A549 (cell line): ENCODE measurements around the gene VPS13D. TPM values are rescaled to one million over a fixed set of nuclear protein-coding genes. Genes with fewer than 3 reads are reported as not detected.
A peak's percentile ranks its signal among the peaks of the same experiment; 100 is the strongest.

Experiments
- ATAC-seq, 2 experiments: fragments of 200-7000 bp in 1 of 2; fragments of >200 bp in 1 of 2; cut with Nextera tagmentation in 1 of 2; cut with Tn5 transposase in 1 of 2; 3 replicates each; pipeline versions ENCODE4 v1.8.0 to v1.9.1; 2018 to 2020; ENCODE audit warnings: mild to moderate bottlenecking in 1 of 2, moderate library complexity in 1 of 2
- CTCF ChIA-PET: fragments of 300-600 bp; sonication (Branson Sonifier 250); formaldehyde crosslinking; extraction: SDS; loops from one replicate; lab custom pipeline; 2021; ENCODE audit warnings: antibody characterized with exemption, inconsistent platforms; lab: Yijun Ruan, JAX
- POLR2A ChIA-PET: fragments of 350-600 bp; formaldehyde crosslinking; extraction: SDS; loops from one replicate; lab custom pipeline; 2021; ENCODE audit warnings: antibody characterized with exemption, inconsistent platforms; lab: Yijun Ruan, JAX
- DNase-seq, 2 experiments: peaks; one replicate each; pipeline versions ENCODE4 v3.0.0 to v3.0.0-alpha.2; 2011 to 2016; ENCODE audit warnings: low read depth in 1 of 2, low spot score in 1 of 2
- FAIRE-seq: peaks from 2 replicates; lab custom pipeline; 2011; peaks lifted over from hg19 to GRCh38; lab: Jason Lieb, UNC
- H3K27ac ChIP-seq, 2 experiments: fragments of >200 bp; sonication (Bioruptor Twin); formaldehyde crosslinking; 3 replicates each; pipeline ENCODE4 v1.5.1; 2016 to 2017
- H3K4me1 ChIP-seq: fragments of >200 bp; sonication (Bioruptor Twin); formaldehyde crosslinking; 3 replicates; pipeline ENCODE4 v1.6.1; 2016
- H3K4me2 ChIP-seq: fragments of >200 bp; sonication (Bioruptor Twin); formaldehyde crosslinking; 3 replicates; pipeline ENCODE4 v1.6.1; 2016
- H3K4me3 ChIP-seq: fragments of >200 bp; sonication (Bioruptor Twin); formaldehyde crosslinking; 3 replicates; pipeline ENCODE4 v1.5.1; 2016
- H3K9me3 ChIP-seq: fragments of >200 bp; sonication (Bioruptor Twin); formaldehyde crosslinking; 3 replicates; pipeline ENCODE4 v1.6.1; 2016
- BHLHE40 ChIP-seq: IDR thresholded peaks from 2 replicates; pipeline ENCODE4 v1.6.1; 2012; ENCODE audit warnings: low read depth, low read length, inconsistent platforms
- EHF ChIP-seq: fragments of 250-450 bp; sonication (Bioruptor Pico); IDR thresholded peaks from 2 replicates; pipeline ENCODE4 v1.5.0; 2020; ENCODE audit warnings: mild to moderate bottlenecking
- ESRRA ChIP-seq: fragments of 150-350 bp; IDR thresholded peaks from 2 replicates; pipeline ENCODE4 v1.6.1; 2014; ENCODE audit warnings: mild to moderate bottlenecking, low read length, borderline replicate concordance
- FOXS1 ChIP-seq: fragments of 250-450 bp; sonication (Bioruptor Pico); IDR thresholded peaks from 2 replicates; pipeline ENCODE4 v1.5.0; 2020; ENCODE audit warnings: mild to moderate bottlenecking, moderate library complexity
- HDAC2 ChIP-seq: fragments of 200-600 bp; sonication (generic); IDR thresholded peaks from 2 replicates; pipeline ENCODE4 v1.6.1; 2016
- HEYL ChIP-seq: fragments of 250-450 bp; sonication (Bioruptor Pico); IDR thresholded peaks from 2 replicates; pipeline ENCODE4 v1.8.0; 2021; ENCODE audit warnings: mild to moderate bottlenecking, moderate library complexity
- HOXA7 ChIP-seq: fragments of 250-450 bp; sonication (Bioruptor Pico); IDR thresholded peaks from 2 replicates; pipeline ENCODE4 v1.5.0; 2020; ENCODE audit warnings: mild to moderate bottlenecking, moderate library complexity
- JUN ChIP-seq, 2 experiments: fragments of >200 bp; sonication (Bioruptor Twin); formaldehyde crosslinking; IDR thresholded peaks; 2 replicates in 1 of 2; 3 replicates in 1 of 2; pipeline ENCODE4 v1.6.1; 2016 to 2017
- KDM5A ChIP-seq: fragments of 200-600 bp; sonication (generic); IDR thresholded peaks from 2 replicates; pipeline ENCODE4 v1.6.1; 2016; ENCODE audit warnings: antibody characterized with exemption, mild to moderate bottlenecking
- MAFK ChIP-seq: fragments of 450-650 bp; IDR thresholded peaks from 2 replicates; pipeline ENCODE4 v1.6.1; 2014; ENCODE audit not compliant: partially characterized antibody
- MYC ChIP-seq: IDR thresholded peaks from 2 replicates; pipeline ENCODE4 v1.6.1; 2012; ENCODE audit warnings: mild to moderate bottlenecking, inconsistent platforms, low read length, improper control_type of control experiment, borderline replicate concordance
- TFCP2L1 ChIP-seq: fragments of 250-450 bp; sonication (Bioruptor Pico); IDR thresholded peaks from 2 replicates; pipeline ENCODE4 v1.5.0; 2021; ENCODE audit warnings: mild to moderate bottlenecking
- TP53 ChIP-seq: fragments of 250-450 bp; sonication (Bioruptor Pico); IDR thresholded peaks from 2 replicates; pipeline ENCODE4 v1.5.0; 2021; ENCODE audit warnings: mild to moderate bottlenecking, moderate library complexity
- ZC3H11A ChIP-seq: fragments of 450-650 bp; IDR thresholded peaks from 2 replicates; pipeline ENCODE4 v1.6.1; 2014; ENCODE audit warnings: antibody characterized with exemption, mild to moderate bottlenecking
- ZFP36 ChIP-seq: fragments of 450-650 bp; IDR thresholded peaks from 2 replicates; pipeline ENCODE4 v1.6.1; 2014; ENCODE audit warnings: borderline replicate concordance; ENCODE audit not compliant: partially characterized antibody
- ZNF302 ChIP-seq: fragments of 250-450 bp; sonication (Bioruptor Pico); IDR thresholded peaks from 2 replicates; pipeline ENCODE4 v1.9.0; 2021; ENCODE audit warnings: inconsistent platforms, mild to moderate bottlenecking, moderate library complexity
- WGBS: methylation state at CpG from one replicate; pipeline ENCODE4 v1.1.6; 2017; ENCODE audit errors: missing lambda C conversion rate; 5-methylcytosine and 5-hydroxymethylcytosine counted together
- polyA plus RNA-seq, 4 experiments: library from polyadenylated mRNA; depleted of rRNA in 3 of 4; stranded (reverse); fragments of >200 nt; fragmentation: RNase III in 1 of 4; extraction: RNeasy Plus Mini Kit Qiagen cat#74134 plus additional on column Dnase treatment in 1 of 4; gene quantifications; 2 replicates in 3 of 4; 3 replicates in 1 of 4; pipeline ENCODE4 v1.2.3, GENCODE V29; 2011 to 2017
- TF ChIP-seq, protein P1 (sequence below): fragments of 250-450 bp; sonication (Bioruptor Pico); IDR thresholded peaks from 2 replicates; pipeline ENCODE4 v1.5.0; 2021; ENCODE audit warnings: mild to moderate bottlenecking, moderate library complexity, borderline replicate concordance
- TF ChIP-seq, protein P2 (sequence below): fragments of 200-600 bp; sonication (generic); IDR thresholded peaks from 2 replicates; pipeline ENCODE4 v1.6.1; 2016; ENCODE audit warnings: antibody characterized with exemption, mild to moderate bottlenecking, moderate library complexity
- TF ChIP-seq, protein P3 (sequence below): fragments of >200 bp; sonication (Bioruptor Twin); formaldehyde crosslinking; IDR thresholded peaks from 3 replicates; pipeline ENCODE4 v1.5.1; 2016

Gene VPS13D
- polyA plus RNA-seq, 2 of the 4 experiments (the other 2 are of a cell fraction) = 5.4 to 15.9 TPM

DNA sequence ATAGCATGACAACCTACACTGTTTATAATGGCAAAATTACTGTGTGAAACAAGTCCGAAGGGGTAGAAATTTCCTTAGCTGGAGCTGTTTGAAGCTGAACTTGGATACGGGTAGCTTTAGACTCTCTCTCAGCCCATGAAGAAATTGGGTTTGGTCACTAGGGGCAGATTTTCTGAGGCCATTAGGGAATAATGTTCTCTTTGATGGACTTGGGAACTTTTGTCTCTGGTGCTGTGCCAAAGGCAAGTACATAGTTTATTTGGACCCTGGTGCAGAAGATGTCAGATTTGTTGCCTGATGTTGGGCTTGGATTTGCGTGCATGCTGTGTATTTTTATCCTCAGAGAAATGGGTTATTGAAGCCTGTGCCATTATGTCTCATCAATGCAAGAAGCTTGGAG is 109.6 kb downstream of the VPS13D start:
- ATAC-seq (0 out of 6 replicates have a peak, but pooled peaks of 1 of the 2 experiments have one; percentile 27), DNase-seq (no peak), FAIRE-seq (no peak)
- H3K4me3 ChIP-seq = no peak overlapping the region
- no peak overlapping the region for H3K4me2 ChIP-seq
- no peak overlapping the region for H3K27ac ChIP-seq
- 90% methylated on average over 3 of the region's 3 CpGs for WGBS
- POLR2A ChIA-PET = no interaction called here
- no peaks in the 10 kb centered on the region for H3K9me3 ChIP-seq
- CTCF ChIA-PET = interaction anchor here (1.4 kb wide), 2 partner anchors 47 to 320 kb away, joined by 3 to 4 read pairs; no protein-coding TSS in a partner anchor
- H3K4me1 ChIP-seq = no peaks in the 10 kb centered on the region
- TF ChIP-seq, protein P1, sequence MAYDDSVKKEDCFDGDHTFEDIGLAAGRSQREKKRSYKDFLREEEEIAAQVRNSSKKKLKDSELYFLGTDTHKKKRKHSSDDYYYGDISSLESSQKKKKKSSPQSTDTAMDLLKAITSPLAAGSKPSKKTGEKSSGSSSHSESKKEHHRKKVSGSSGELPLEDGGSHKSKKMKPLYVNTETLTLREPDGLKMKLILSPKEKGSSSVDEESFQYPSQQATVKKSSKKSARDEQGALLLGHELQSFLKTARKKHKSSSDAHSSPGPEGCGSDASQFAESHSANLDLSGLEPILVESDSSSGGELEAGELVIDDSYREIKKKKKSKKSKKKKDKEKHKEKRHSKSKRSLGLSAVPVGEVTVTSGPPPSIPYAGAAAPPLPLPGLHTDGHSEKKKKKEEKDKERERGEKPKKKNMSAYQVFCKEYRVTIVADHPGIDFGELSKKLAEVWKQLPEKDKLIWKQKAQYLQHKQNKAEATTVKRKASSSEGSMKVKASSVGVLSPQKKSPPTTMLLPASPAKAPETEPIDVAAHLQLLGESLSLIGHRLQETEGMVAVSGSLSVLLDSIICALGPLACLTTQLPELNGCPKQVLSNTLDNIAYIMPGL = no peak
- no peak for TF ChIP-seq MAFK

DNA sequence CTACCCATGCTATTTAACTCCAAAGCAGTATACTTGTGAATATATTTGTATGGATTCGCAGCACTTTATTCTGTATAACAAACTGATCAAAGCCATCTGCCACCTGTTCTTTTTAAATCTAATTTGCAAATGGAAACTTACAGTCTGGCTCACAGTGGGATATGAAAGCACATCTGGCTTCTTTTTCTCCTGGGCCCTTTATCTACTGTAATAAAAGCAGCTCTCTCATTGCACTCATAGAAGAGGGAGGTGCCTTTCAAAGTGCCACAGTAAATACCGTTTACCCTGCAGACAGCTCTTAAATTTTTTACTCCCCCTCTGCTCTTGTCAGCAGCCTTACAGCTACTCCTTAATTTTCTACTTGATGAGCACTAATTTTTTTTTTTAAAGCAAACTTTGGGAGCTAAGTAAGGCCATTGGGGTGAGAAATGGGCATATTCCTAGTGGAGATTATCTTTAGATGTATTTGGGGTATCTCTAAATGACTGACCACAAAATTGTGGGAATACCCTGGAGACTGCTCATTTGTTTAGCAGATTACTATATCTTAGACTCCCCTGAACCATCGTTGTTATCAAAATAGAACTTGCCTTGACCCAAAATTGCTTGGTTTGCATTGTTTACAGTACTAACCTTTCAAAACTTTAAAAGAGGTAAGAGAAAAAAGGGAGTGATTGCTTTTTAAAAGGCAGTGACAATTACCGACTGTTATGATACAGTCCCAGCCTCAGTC is 110.1 kb downstream of the VPS13D start:
- TF ChIP-seq EHF = no peak
- TF ChIP-seq ZFP36 = no peak
- Histone ChIP-seq H3K9me3 (no peaks in the 10 kb centered on the region), H3K27ac (no peak overlapping the region), H3K4me1 (0 out of 3 replicates have a peak, but pooled peaks cover 5% of the 10 kb centered on the region), H3K4me3 (no peak overlapping the region), H3K4me2 (no peak overlapping the region)
- FAIRE-seq = no peak
- CTCF ChIA-PET = interaction anchor here (1.4 kb wide), 2 partner anchors 47 to 319 kb away, joined by 3 to 4 read pairs; no protein-coding TSS in a partner anchor
- ATAC-seq = no peak
- 85% methylated on average over 4 of the region's 4 CpGs for WGBS
- DNase-seq = no peak
- POLR2A ChIA-PET = no interaction called here

DNA sequence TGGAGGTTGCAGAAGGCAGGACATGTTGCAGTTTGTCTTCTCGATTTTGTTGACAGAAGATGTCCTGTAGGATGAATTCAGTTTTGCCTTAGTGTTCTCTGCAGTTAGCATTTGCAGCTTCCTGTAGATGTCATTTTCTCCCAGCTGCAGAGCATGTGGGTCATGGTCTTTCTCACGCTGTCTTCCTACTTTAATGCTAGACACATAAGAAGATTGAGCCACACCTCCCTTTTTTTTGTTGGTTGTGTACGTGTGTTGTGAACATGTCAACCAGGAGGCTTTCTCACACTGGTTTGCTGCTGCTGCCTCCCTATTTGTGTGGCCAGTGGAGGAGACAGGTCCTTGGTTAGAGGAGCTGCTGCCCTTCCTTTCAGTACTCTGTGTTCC is 110.7 kb downstream of the VPS13D start:
- ATAC-seq = no peak
- TF ChIP-seq ZC3H11A = no peak
- TF ChIP-seq, all 56 proteins: peak for 0
- Histone ChIP-seq H3K4me2 (no peak overlapping the region), H3K4me1 (peaks cover 9% of the 10 kb centered on the region; the same call in 1 of the 3 replicates), H3K9me3 (no peaks in the 10 kb centered on the region), H3K4me3 (no peak overlapping the region), H3K27ac (no peak overlapping the region)
- FAIRE-seq = no peak
- no peak for DNase-seq
- WGBS = 96% methylated on average over 3 of the region's 3 CpGs
- ChIA-PET CTCF (interaction anchor here (1.4 kb wide), 1 partner anchor 318 kb away, joined by 4 read pairs; no protein-coding TSS in a partner anchor), POLR2A (no interaction called here)

DNA sequence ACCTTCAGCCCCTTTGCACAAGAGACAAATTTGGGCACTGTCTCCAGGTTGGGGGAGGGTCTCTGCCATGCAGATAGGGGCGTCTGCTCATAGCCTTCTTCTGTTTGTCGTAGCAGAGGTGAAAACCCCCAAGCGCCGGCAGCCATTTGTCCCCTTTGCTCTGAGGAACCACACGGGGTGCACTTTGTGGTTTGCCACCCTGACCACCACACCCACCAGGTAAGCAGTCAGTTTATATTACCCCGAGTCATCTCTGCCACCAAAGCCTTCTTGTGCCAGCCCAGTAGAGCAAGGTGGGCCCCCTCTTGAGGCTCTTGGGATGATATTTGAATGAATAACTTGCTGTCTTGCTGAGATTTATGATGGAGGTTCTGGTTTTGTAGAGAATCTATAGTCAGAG is 111.8 kb downstream of the VPS13D start:
- H3K4me1 ChIP-seq = peaks cover 21% of the 10 kb centered on the region
- CTCF ChIA-PET = no interaction called here
- POLR2A ChIA-PET = no interaction called here
- ATAC-seq = no peak
- H3K4me2 ChIP-seq = no peak overlapping the region
- WGBS = 93% methylated on average over 4 of the region's 6 CpGs
- no peak for DNase-seq
- H3K27ac ChIP-seq = no peak overlapping the region
- no peak for FAIRE-seq
- TF ChIP-seq HOXA7 (CRISPR knock-in tag) (no peak), JUN (IDR thresholded peaks at IDR 0.05) (no peak), MYC (no peak), ZFP36 (no peak), HEYL (CRISPR knock-in tag) (no peak), BHLHE40 (no peak), FOXS1 (no peak), HDAC2 (no peak), ZNF302 (CRISPR knock-in tag) (no peak), KDM5A (no peak), TFCP2L1 (no peak), TP53 (no peak), ESRRA (no peak)
- TF ChIP-seq, protein P2, sequence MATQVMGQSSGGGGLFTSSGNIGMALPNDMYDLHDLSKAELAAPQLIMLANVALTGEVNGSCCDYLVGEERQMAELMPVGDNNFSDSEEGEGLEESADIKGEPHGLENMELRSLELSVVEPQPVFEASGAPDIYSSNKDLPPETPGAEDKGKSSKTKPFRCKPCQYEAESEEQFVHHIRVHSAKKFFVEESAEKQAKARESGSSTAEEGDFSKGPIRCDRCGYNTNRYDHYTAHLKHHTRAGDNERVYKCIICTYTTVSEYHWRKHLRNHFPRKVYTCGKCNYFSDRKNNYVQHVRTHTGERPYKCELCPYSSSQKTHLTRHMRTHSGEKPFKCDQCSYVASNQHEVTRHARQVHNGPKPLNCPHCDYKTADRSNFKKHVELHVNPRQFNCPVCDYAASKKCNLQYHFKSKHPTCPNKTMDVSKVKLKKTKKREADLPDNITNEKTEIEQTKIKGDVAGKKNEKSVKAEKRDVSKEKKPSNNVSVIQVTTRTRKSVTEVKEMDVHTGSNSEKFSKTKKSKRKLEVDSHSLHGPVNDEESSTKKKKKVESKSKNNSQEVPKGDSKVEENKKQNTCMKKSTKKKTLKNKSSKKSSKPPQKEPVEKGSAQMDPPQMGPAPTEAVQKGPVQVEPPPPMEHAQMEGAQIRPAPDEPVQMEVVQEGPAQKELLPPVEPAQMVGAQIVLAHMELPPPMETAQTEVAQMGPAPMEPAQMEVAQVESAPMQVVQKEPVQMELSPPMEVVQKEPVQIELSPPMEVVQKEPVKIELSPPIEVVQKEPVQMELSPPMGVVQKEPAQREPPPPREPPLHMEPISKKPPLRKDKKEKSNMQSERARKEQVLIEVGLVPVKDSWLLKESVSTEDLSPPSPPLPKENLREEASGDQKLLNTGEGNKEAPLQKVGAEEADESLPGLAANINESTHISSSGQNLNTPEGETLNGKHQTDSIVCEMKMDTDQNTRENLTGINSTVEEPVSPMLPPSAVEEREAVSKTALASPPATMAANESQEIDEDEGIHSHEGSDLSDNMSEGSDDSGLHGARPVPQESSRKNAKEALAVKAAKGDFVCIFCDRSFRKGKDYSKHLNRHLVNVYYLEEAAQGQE = no peak
- TF ChIP-seq, protein P3, sequence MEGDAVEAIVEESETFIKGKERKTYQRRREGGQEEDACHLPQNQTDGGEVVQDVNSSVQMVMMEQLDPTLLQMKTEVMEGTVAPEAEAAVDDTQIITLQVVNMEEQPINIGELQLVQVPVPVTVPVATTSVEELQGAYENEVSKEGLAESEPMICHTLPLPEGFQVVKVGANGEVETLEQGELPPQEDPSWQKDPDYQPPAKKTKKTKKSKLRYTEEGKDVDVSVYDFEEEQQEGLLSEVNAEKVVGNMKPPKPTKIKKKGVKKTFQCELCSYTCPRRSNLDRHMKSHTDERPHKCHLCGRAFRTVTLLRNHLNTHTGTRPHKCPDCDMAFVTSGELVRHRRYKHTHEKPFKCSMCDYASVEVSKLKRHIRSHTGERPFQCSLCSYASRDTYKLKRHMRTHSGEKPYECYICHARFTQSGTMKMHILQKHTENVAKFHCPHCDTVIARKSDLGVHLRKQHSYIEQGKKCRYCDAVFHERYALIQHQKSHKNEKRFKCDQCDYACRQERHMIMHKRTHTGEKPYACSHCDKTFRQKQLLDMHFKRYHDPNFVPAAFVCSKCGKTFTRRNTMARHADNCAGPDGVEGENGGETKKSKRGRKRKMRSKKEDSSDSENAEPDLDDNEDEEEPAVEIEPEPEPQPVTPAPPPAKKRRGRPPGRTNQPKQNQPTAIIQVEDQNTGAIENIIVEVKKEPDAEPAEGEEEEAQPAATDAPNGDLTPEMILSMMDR = no peak
- no peaks in the 10 kb centered on the region for H3K9me3 ChIP-seq
- no peak overlapping the region for H3K4me3 ChIP-seq
